Endothelial cell of umbilical vein (primary cell): ENCODE measurements around the gene KIF19. TPM values are rescaled to one million over a fixed set of nuclear protein-coding genes. Genes with fewer than 3 reads are reported as not detected.

Experiments used
- BruUV-seq: library from RNA; stranded (reverse); fragments of 400-500 nt; replicated peaks from 2 replicates; lab custom pipeline; 2021; lab: Mats Ljungman, UMichigan
- CTCF ChIA-PET: fragments of 300-600, 350-600 bp; sonication (Branson Sonifier 250); formaldehyde crosslinking; loops from one replicate; lab custom pipeline; 2021; ENCODE audit warnings: antibody characterized with exemption, inconsistent platforms; lab: Charles Lee
- POLR2A ChIA-PET: fragments of 300-600, 350-600 bp; sonication (Branson Sonifier 250); formaldehyde crosslinking; loops from one replicate; lab custom pipeline; 2021; ENCODE audit warnings: antibody characterized with exemption, inconsistent platforms; lab: Charles Lee
- DNase-seq: peaks from one replicate; pipeline ENCODE4 v3.0.0-alpha.2; 2011; ENCODE audit warnings: low read depth, low spot score
- FAIRE-seq: peaks from 2 replicates; lab custom pipeline; 2011; peaks lifted over from hg19 to GRCh38; lab: Jason Lieb, UNC
- H2AFZ ChIP-seq: 2 replicates; pipeline ENCODE4 v1.6.0; 2012; ENCODE audit warnings: low read depth, low read length, control low read depth, inconsistent platforms
- H3K27ac ChIP-seq: 2 replicates; pipeline ENCODE4 v1.5.1; 2011; ENCODE audit warnings: low read depth, mild to moderate bottlenecking, control low read depth, low read length, moderate library complexity; ENCODE audit not compliant: insufficient read depth
- H3K27me3 ChIP-seq, 2 experiments: 2 replicates each; pipeline versions ENCODE4 v1.6.0 to v1.6.1; 2011; ENCODE audit warnings: low read length in 2 of 2, mixed read lengths in 1 of 2; ENCODE audit not compliant: control insufficient read depth in 2 of 2, insufficient read depth in 2 of 2
- H3K36me3 ChIP-seq, 2 experiments: 2 replicates in 1 of 2; 3 replicates in 1 of 2; pipeline ENCODE4 v1.5.1; 2011; ENCODE audit warnings: low read length in 2 of 2, mild to moderate bottlenecking in 1 of 2, moderate library complexity in 1 of 2; ENCODE audit not compliant: control insufficient read depth in 2 of 2, insufficient read depth in 2 of 2; ENCODE audit errors: extremely low read depth in 1 of 2
- H3K4me1 ChIP-seq: 3 replicates; pipeline ENCODE4 v1.5.1; 2011; ENCODE audit warnings: mild to moderate bottlenecking, low read length; ENCODE audit not compliant: control insufficient read depth, insufficient read depth; ENCODE audit errors: extremely low read depth
- H3K4me2 ChIP-seq: 2 replicates; pipeline ENCODE4 v1.6.1; 2011; ENCODE audit warnings: low read length, control low read depth, mixed read lengths; ENCODE audit not compliant: insufficient read depth
- H3K4me3 ChIP-seq, 3 experiments: fragments of 200-600 bp in 1 of 3; sonication (generic), shearing (Covaris generic) in 1 of 3; replicated peaks in 1 of 3; 2 replicates each; pipeline ENCODE4 v1.5.1; 2011 to 2016; ENCODE audit warnings: control low read depth in 3 of 3, low read length in 3 of 3, mild to moderate bottlenecking in 2 of 3, inconsistent platforms in 1 of 3, low read depth in 1 of 3, moderate library complexity in 1 of 3; ENCODE audit not compliant: insufficient read depth in 1 of 3
- H3K79me2 ChIP-seq: 2 replicates; pipeline ENCODE4 v1.6.0; 2012; ENCODE audit warnings: low read length, inconsistent platforms; ENCODE audit not compliant: control insufficient read depth, insufficient read depth
- H3K9ac ChIP-seq: replicated peaks from 2 replicates; pipeline ENCODE3; 2011; ENCODE audit warnings: low read length, control low read depth; ENCODE audit not compliant: insufficient read depth; ENCODE audit errors: extremely low read depth
- H3K9me1 ChIP-seq: replicated peaks from 3 replicates; pipeline ENCODE4 v1.6.0; 2011; ENCODE audit warnings: mild to moderate bottlenecking, low read length; ENCODE audit not compliant: control insufficient read depth, insufficient read depth; ENCODE audit errors: extremely low read depth
- H3K9me3 ChIP-seq: replicated peaks from 2 replicates; pipeline ENCODE4 v1.5.1; 2012; ENCODE audit warnings: low read length, inconsistent platforms; ENCODE audit not compliant: control insufficient read depth, insufficient read depth
- H4K20me1 ChIP-seq: replicated peaks from 2 replicates; pipeline ENCODE3; 2011; ENCODE audit warnings: mild to moderate bottlenecking, low read length; ENCODE audit not compliant: control insufficient read depth, insufficient read depth; ENCODE audit errors: extremely low read depth
- EZH2 ChIP-seq: IDR thresholded peaks from 2 replicates; pipeline ENCODE4 v1.6.1; 2012; ENCODE audit warnings: borderline replicate concordance, low read depth, mild to moderate bottlenecking, moderate library complexity, low read length, inconsistent platforms; ENCODE audit not compliant: severe bottlenecking
- FOS ChIP-seq: IDR thresholded peaks from 2 replicates; pipeline ENCODE4 v1.6.1; 2011; ENCODE audit warnings: mild to moderate bottlenecking, low read length, moderate library complexity, borderline replicate concordance; ENCODE audit not compliant: insufficient read depth
- GATA2 ChIP-seq: IDR thresholded peaks from 2 replicates; pipeline ENCODE4 v1.7.0; 2011; ENCODE audit warnings: low read depth, mild to moderate bottlenecking, moderate library complexity, mixed read lengths, low read length; ENCODE audit not compliant: insufficient read length, insufficient read depth
- JUN ChIP-seq: IDR thresholded peaks from 2 replicates; pipeline ENCODE4 v1.6.1; 2011; ENCODE audit warnings: borderline replicate concordance, low read depth; ENCODE audit not compliant: insufficient read length, insufficient read depth
- POLR2A ChIP-seq: IDR thresholded peaks from 2 replicates; pipeline ENCODE4 v1.6.1; 2012; ENCODE audit warnings: low read depth, mild to moderate bottlenecking, control low read depth, low read length
- POLR2AphosphoS5 ChIP-seq: IDR thresholded peaks from 2 replicates; pipeline ENCODE4 v1.6.1; 2012; ENCODE audit warnings: low read depth, mild to moderate bottlenecking, control low read depth, low read length, moderate library complexity; ENCODE audit not compliant: insufficient read depth
- dilution Hi-C: fragments of 300-500 bp; cut with MboI; formaldehyde crosslinking; loops from one replicate; pipeline ENCODE4 v1.15.0; 2019; ENCODE audit warnings: low sequenced_read_pairs; ENCODE audit not compliant: extremely low pct_ligation_motif_present
- intact Hi-C: fragments of 100-400 bp; cut with micrococcal nuclease; formaldehyde crosslinking; loops from one replicate; pipeline ENCODE4 v1.10.0; 2022
- polyA plus RNA-seq, 4 experiments: library from polyadenylated mRNA; depleted of rRNA in 3 of 4; stranded (reverse) in 3 of 4; unstranded in 1 of 4; fragments of >200 nt; gene quantifications; 2 replicates each; pipeline versions ENCODE4 v1.2.1 to v1.2.3, GENCODE V29; 2011 to 2012; ENCODE audit warnings: missing spikeins in 1 of 4
- total RNA-seq: library from RNA; stranded (reverse); gene quantifications from 2 replicates; pipeline ENCODE4 v1.2.3, GENCODE V29; 2021
- TF ChIP-seq, protein P1 (sequence below), 2 donors: IDR thresholded peaks; 1 replicate in 1 of 2; 2 replicates in 1 of 2; pipeline ENCODE4 v1.5.1; 2011; ENCODE audit warnings: low read length in 2 of 2, mild to moderate bottlenecking in 2 of 2, moderate library complexity in 2 of 2, control low read depth in 1 of 2, inconsistent platforms in 1 of 2, low read depth in 1 of 2; ENCODE audit not compliant: insufficient read depth in 1 of 2; ENCODE audit errors: extremely low read depth in 1 of 2
- TF ChIP-seq, protein P2 (sequence below): IDR thresholded peaks from 2 replicates; pipeline ENCODE4 v1.6.1; 2011; ENCODE audit not compliant: insufficient read depth, insufficient read length

The KIF19 gene
- total and polyA plus RNA-seq, 2 donors (not counting 3 experiments of a cell fraction or from before 2014, with no cell fraction given) = 0.10 to 0.84 TPM

DNA sequence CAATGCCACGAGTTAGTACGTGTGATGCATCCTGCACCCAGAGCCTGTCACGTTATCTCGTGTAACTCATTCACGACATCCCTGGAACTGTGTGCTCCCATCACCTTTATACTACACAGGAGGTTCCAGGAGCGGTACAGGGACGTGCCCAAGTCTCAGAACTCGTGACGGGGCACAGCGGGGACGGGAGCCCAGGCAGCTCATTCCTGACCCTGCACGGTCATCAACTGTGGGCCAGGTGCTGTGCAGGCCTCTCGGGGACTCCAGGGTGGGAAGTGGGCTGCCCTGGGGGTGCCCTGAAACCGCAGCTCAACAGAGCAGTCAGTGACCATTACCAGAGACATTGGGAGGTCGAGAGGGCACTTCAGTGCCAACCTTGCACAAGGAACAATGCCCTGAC, 11.1 kb upstream of the KIF19 start:
- CTCF ChIA-PET = no interaction called here
- no TSS peak for BruUV-seq
- dilution Hi-C loops (no loop called here), intact Hi-C loops (no loop called here)
- FAIRE-seq = no peak
- Histone ChIP-seq H3K9ac (no peak overlapping the region), H3K4me3 (no peak overlapping the region), H2AFZ (no peak overlapping the region), H3K36me3 (no peaks in the 10 kb centered on the region), H3K9me3 (peaks cover 1% of the 10 kb centered on the region), H3K27ac (no peak overlapping the region), H3K27me3 (no peaks in the 10 kb centered on the region), H4K20me1 (no peaks in the 10 kb centered on the region), H3K4me1 (no peaks in the 10 kb centered on the region), H3K79me2 (no peaks in the 10 kb centered on the region), H3K9me1 (no peaks in the 10 kb centered on the region), H3K4me2 (no peak overlapping the region)
- POLR2A ChIA-PET = no interaction called here
- TF ChIP-seq, protein P1, sequence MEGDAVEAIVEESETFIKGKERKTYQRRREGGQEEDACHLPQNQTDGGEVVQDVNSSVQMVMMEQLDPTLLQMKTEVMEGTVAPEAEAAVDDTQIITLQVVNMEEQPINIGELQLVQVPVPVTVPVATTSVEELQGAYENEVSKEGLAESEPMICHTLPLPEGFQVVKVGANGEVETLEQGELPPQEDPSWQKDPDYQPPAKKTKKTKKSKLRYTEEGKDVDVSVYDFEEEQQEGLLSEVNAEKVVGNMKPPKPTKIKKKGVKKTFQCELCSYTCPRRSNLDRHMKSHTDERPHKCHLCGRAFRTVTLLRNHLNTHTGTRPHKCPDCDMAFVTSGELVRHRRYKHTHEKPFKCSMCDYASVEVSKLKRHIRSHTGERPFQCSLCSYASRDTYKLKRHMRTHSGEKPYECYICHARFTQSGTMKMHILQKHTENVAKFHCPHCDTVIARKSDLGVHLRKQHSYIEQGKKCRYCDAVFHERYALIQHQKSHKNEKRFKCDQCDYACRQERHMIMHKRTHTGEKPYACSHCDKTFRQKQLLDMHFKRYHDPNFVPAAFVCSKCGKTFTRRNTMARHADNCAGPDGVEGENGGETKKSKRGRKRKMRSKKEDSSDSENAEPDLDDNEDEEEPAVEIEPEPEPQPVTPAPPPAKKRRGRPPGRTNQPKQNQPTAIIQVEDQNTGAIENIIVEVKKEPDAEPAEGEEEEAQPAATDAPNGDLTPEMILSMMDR (IDR thresholded peaks at IDR 0.05; ENCODE audit: extremely low read depth in 1 of 2, insufficient read depth in 1 of 2, low read depth in 1 of 2, low read length in 2 of 2) = no peak
- TF ChIP-seq JUN = no peak
- no peak for TF ChIP-seq POLR2AphosphoS5
- TF ChIP-seq, protein P2, sequence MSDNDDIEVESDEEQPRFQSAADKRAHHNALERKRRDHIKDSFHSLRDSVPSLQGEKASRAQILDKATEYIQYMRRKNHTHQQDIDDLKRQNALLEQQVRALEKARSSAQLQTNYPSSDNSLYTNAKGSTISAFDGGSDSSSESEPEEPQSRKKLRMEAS = no peak
- no peak for TF ChIP-seq POLR2A
- TF ChIP-seq EZH2 = no peak
- no peak for TF ChIP-seq FOS
- TF ChIP-seq GATA2 = no peak
- no peak for DNase-seq
